8988T (cell line): Measurements from ENCODE around the gene SNTB2.
"Not testable (repeated sequence)": the region's sequence is repeated elsewhere in the genome, so short reads cannot be mapped to it uniquely, and the experiment has no call there.

ENCODE experiments used
- DNase-seq: peaks from one replicate; pipeline ENCODE4 v3.0.0; 2011

The SNTB2 gene

GRCh38 chr16:69186642-69187445 lies at the start of gene SNTB2:
Gene SNTB2, plus strand, starts transcription at chr16:69187164. Its CDS starts 3 bp downstream, at chr16:69187167.
- DNase-seq, result peak; percentile 97

- DNase-seq, result no peak
Observed at GRCh38 chr16:69138608-69139007, 48.4 kb upstream of the SNTB2 start.

GRCh38 chr16:69139464-69139863 lies 47.5 kb upstream of the SNTB2 start:
- DNase-seq, result not testable (repeated sequence)

- no peak for DNase-seq
Observed at GRCh38 chr16:69141014-69141413, 46.0 kb upstream of the SNTB2 start.

- DNase-seq, result no peak
Observed at GRCh38 chr16:69141936-69142335, 45.0 kb upstream of the SNTB2 start.

- DNase-seq, result no peak
Observed at GRCh38 chr16:69143116-69143515, 43.8 kb upstream of the SNTB2 start.

- DNase-seq, result no peak
Observed at GRCh38 chr16:69145658-69146057, 41.3 kb upstream of the SNTB2 start.

- not testable (repeated sequence) for DNase-seq
Observed at GRCh38 chr16:69149621-69150020, 37.3 kb upstream of the SNTB2 start.

- peak; percentile 59 for DNase-seq
Observed at GRCh38 chr16:69150146-69150865, 36.7 kb upstream of the SNTB2 start.

GRCh38 chr16:69157196-69157595 lies 29.8 kb upstream of the SNTB2 start:
- DNase-seq, result no peak

GRCh38 chr16:69160192-69160591 lies 26.8 kb upstream of the SNTB2 start:
- DNase-seq, result no peak

GRCh38 chr16:69165584-69165983 lies 21.4 kb upstream of the SNTB2 start:
- no peak for DNase-seq

GRCh38 chr16:69166221-69166833 lies 20.6 kb upstream of the SNTB2 start:
- DNase-seq, result no peak

- no peak for DNase-seq
Observed at GRCh38 chr16:69166946-69167930, 19.7 kb upstream of the SNTB2 start.

GRCh38 chr16:69169051-69169450 lies 17.9 kb upstream of the SNTB2 start:
- no peak for DNase-seq

- DNase-seq, result no peak
Observed at GRCh38 chr16:69169607-69170352, 17.2 kb upstream of the SNTB2 start.

GRCh38 chr16:69171325-69172084 lies 15.5 kb upstream of the SNTB2 start:
- no peak for DNase-seq

- DNase-seq, result no peak
Observed at GRCh38 chr16:69176033-69176800, 10.7 kb upstream of the SNTB2 start.

- DNase-seq, result no peak
Observed at GRCh38 chr16:69179328-69180010, 7.5 kb upstream of the SNTB2 start.

GRCh38 chr16:69180011-69180338 lies 7.0 kb upstream of the SNTB2 start:
- no peak for DNase-seq
